ENCODE data around the gene SERF2. TPM values are rescaled to one million over a fixed set of nuclear protein-coding genes. Genes with fewer than 3 reads are reported as not detected.
A peak's percentile ranks its signal among the peaks of the same experiment; 100 is the strongest.

The SERF2 gene
- total and polyA plus RNA-seq, 10 donors = 566 to 2,199 (median 725) TPM

DNA sequence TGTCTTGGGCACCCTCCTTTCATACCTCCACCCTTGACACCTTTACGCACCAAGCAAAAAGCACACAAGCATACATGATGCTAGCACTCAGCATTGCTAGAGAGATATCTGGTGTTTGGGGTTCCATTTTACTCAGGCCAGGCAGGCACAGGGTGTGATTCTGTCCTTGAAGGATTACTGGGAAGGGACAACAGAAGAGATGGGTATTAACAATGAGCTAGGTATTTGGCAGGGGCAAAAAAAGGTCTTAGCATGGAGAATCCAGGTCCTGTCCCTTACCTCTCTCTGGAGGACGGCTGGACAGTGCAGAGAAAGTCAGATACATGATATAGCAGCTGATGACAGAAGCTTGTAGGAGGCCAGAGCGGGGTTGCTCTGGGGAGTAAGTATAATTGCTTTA is 4.4 kb downstream of the SERF2 start:
- Histone ChIP-seq H3K27ac (peak overlapping the region in 1 of 8 donors; percentile 19), H3K36me3 (peaks cover 0 to 71% (median 39%) of the 10 kb centered on the region in 6 donors), H3K27me3 (replicated peaks in 1 of 7) (no peaks in the 10 kb centered on the region), H3K9me3 (no peaks in the 10 kb centered on the region), H3K4me1 (peaks cover 28 to 89% (median 65%) of the 10 kb centered on the region in 6 donors), H3K4me3 (no peak overlapping the region)
- intact Hi-C loops (cut with DNase I; ENCODE audit: low total_unique reads) = no loop called here
- TF ChIP-seq, protein P1, sequence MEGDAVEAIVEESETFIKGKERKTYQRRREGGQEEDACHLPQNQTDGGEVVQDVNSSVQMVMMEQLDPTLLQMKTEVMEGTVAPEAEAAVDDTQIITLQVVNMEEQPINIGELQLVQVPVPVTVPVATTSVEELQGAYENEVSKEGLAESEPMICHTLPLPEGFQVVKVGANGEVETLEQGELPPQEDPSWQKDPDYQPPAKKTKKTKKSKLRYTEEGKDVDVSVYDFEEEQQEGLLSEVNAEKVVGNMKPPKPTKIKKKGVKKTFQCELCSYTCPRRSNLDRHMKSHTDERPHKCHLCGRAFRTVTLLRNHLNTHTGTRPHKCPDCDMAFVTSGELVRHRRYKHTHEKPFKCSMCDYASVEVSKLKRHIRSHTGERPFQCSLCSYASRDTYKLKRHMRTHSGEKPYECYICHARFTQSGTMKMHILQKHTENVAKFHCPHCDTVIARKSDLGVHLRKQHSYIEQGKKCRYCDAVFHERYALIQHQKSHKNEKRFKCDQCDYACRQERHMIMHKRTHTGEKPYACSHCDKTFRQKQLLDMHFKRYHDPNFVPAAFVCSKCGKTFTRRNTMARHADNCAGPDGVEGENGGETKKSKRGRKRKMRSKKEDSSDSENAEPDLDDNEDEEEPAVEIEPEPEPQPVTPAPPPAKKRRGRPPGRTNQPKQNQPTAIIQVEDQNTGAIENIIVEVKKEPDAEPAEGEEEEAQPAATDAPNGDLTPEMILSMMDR (IDR thresholded peaks at IDR 0.05 in 8 of 11, conservative IDR thresholded peaks at IDR 0.05 in 3 of 11) = no peak
- TF ChIP-seq POLR2A (IDR thresholded peaks at IDR 0.05) (no peak), POLR2AphosphoS5 (IDR thresholded peaks at IDR 0.05) (no peak)
- no peak for DNase-seq
- WGBS, 5 donors = 88 to 94% (median 91%) methylated on average over 3 of the region's 3 CpGs

DNA sequence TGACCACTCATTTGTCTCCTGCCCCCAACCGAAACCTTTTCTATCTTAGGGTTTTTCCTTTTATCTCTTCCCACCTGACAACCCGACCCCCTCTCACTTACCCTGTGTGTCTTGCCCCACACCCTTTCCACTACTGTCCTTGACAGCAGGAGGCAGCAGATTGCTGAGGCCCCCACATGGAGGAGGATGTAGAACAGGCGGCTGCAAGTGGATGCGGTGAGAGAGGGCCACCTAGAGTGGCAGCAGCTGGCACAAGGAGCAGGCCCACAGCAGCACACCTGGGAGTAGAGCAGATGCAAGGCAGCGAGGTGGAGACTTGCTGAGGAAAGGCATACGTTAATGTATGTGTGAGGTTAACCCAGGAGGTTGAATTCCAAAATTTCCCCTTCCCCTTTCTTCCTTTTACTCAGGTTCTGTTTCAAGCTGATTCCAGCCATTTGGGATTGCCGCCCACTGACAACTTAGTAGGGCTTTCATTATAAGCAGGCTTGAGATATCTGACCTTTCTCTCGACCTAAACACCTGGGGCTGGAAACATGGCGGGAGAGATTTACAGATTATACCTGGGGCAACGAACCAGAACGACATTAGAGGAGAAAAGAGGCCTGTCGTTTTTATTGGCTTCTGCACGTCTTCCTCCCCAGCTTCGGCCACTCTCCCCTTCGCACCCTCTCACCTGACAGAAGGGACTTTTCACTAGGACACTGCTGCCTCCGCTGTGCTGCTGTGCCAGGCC is 7.3 kb downstream of the SERF2 start:
- Histone ChIP-seq H3K4me3 (peak overlapping the region in 1 of 8 donors; percentile 83), H3K27me3 (replicated peaks in 1 of 7) (no peaks in the 10 kb centered on the region), H3K4me1 (peaks cover 17 to 72% (median 51%) of the 10 kb centered on the region in 6 donors), H3K9me3 (no peaks in the 10 kb centered on the region), H3K36me3 (peaks cover 0 to 88% (median 46%) of the 10 kb centered on the region in 6 donors), H3K27ac (peak overlapping the region in 7 of 8 donors; percentile 88 to 93 (median 90))
- no peak for DNase-seq
- WGBS, 5 donors = 88 to 92% (median 90%) methylated on average over 16 of the region's 16 CpGs
- intact Hi-C loops (cut with DNase I; ENCODE audit: low total_unique reads) = no loop called here
- TF ChIP-seq, protein P1 (IDR thresholded peaks at IDR 0.05 in 8 of 11, conservative IDR thresholded peaks at IDR 0.05 in 3 of 11) = no peak
- TF ChIP-seq POLR2AphosphoS5 (IDR thresholded peaks at IDR 0.05) = peak in 1 of 3 donors; percentile 21

DNA sequence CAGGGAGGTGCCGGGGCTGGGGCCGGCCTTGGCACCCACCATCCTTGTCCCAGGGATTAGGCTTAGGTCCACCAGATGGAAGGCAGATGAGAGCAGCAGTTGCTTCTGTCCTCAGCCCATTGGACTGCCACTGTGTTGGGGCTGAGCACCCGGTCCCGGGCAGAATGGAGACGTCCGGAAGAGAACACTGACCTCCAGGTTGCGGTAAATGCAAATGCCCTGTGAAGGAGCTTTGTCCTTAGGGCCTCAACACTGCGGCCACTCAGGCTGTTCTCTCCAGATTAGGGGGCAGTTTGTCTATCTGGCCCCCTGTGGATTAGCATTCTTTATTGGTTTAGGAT is 7.8 kb downstream of the SERF2 start, which contains the start of gene SERINC4:
TSS of gene SERINC4 (minus strand) at position 276 of the 341 bp plus-strand sequence. CDS start at position 42, 234 bp downstream.
- TF ChIP-seq POLR2AphosphoS5 (IDR thresholded peaks at IDR 0.05) (no peak), POLR2A (IDR thresholded peaks at IDR 0.05) (no peak)
- TF ChIP-seq, protein P1 (IDR thresholded peaks at IDR 0.05 in 8 of 11, conservative IDR thresholded peaks at IDR 0.05 in 3 of 11) = no peak
- DNase-seq = peak; percentile 79
- H3K27me3 ChIP-seq (replicated peaks in 1 of 7) = no peaks in the 10 kb centered on the region
- intact Hi-C loops (cut with DNase I; ENCODE audit: low total_unique reads) = no loop called here
- peaks cover 2 to 88% (median 46%) of the 10 kb centered on the region in 6 donors for H3K36me3 ChIP-seq
- 94 to 98% (median 97%) methylated on average over 4 to 8 of the region's 8 CpGs for WGBS, 5 donors
- peak within 1 kb of the TSS; percentile 74 to 93 (median 90) for H3K27ac ChIP-seq
- H3K9me3 ChIP-seq = no peaks in the 10 kb centered on the region
- peaks cover 14 to 67% (median 46%) of the 10 kb centered on the region in 6 donors for H3K4me1 ChIP-seq
- H3K4me3 ChIP-seq = peak within 1 kb of the TSS; percentile 81 to 93 (median 88)

Measured in spleen (tissue), 11 donors.